K562 (cell line): ENCODE measurements around the gene LGALS7. TPM values are rescaled to one million over a fixed set of nuclear protein-coding genes. Genes with fewer than 3 reads are reported as not detected.

Experiments
- ATAC-seq: fragments of 200-7000 bp; cut with Tn5 transposase; 3 replicates; pipeline ENCODE4 v1.9.1; 2020; ENCODE audit warnings: moderate library complexity
- BruUV-seq: library from RNA; stranded (reverse); fragments of 400-500 nt; replicated peaks from 2 replicates; lab custom pipeline; 2021; lab: Mats Ljungman, UMichigan
- CTCF ChIA-PET: fragments of 300-600 bp; formaldehyde crosslinking; extraction: SDS; loops from one replicate; lab custom pipeline; 2021; ENCODE audit warnings: low intra/inter-chr PET ratio; lab: Yijun Ruan, JAX
- POLR2A ChIA-PET: fragments of 300-600, 350-650 bp; sonication (Branson Sonifier 250); formaldehyde crosslinking; extraction: SDS; loops from one replicate; lab custom pipeline; 2021; ENCODE audit warnings: antibody characterized with exemption, inconsistent platforms; lab: Yijun Ruan, JAX
- DNase-seq, 4 experiments: peaks; one replicate each; pipeline versions ENCODE4 v3.0.0 to v3.0.0-alpha.2; 2011 to 2018; ENCODE audit warnings: low spot score in 3 of 4, mixed read lengths in 3 of 4; ENCODE audit errors: extremely low read depth in 1 of 4
- FAIRE-seq: peaks from 2 replicates; lab custom pipeline; 2011; peaks lifted over from hg19 to GRCh38; lab: Jason Lieb, UNC
- H2AFZ ChIP-seq: 2 replicates; pipeline ENCODE4 v1.6.0; 2011; ENCODE audit warnings: low read depth, low read length, control low read depth, inconsistent platforms
- H3K27ac ChIP-seq: fragments of 200-600 bp; 3 replicates; pipeline ENCODE4 v1.8.0; 2011; ENCODE audit warnings: low read depth, mild to moderate bottlenecking, control low read depth, inconsistent platforms, low read length, moderate library complexity, mixed read lengths; ENCODE audit errors: extremely low read depth
- H3K27me3 ChIP-seq, 2 experiments: fragments of 300-600 bp in 1 of 2; 2 replicates in 1 of 2; 3 replicates in 1 of 2; pipeline versions ENCODE4 v1.6.0 to v1.8.0; 2011; ENCODE audit warnings: inconsistent platforms in 2 of 2, low read length in 2 of 2, mild to moderate bottlenecking in 1 of 2, mixed read lengths in 1 of 2, moderate library complexity in 1 of 2; ENCODE audit not compliant: control insufficient read depth in 2 of 2, insufficient read depth in 2 of 2
- H3K36me3 ChIP-seq: fragments of 300-600 bp; 3 replicates; pipeline ENCODE4 v1.8.0; 2011; ENCODE audit warnings: mild to moderate bottlenecking, low read length, inconsistent platforms; ENCODE audit not compliant: control insufficient read depth, insufficient read depth
- H3K4me1 ChIP-seq, 2 experiments: fragments of 200-600 bp in 1 of 2; replicated peaks in 1 of 2; 2 replicates in 1 of 2; 3 replicates in 1 of 2; pipeline versions ENCODE4 v1.5.1 to v1.8.0; 2011; ENCODE audit warnings: inconsistent platforms in 2 of 2, low read length in 2 of 2, mild to moderate bottlenecking in 1 of 2, mixed read lengths in 1 of 2, moderate library complexity in 1 of 2; ENCODE audit not compliant: control insufficient read depth in 2 of 2, insufficient read depth in 2 of 2
- H3K4me2 ChIP-seq: 2 replicates; pipeline ENCODE4 v1.6.1; 2011; ENCODE audit warnings: low read length, control low read depth, inconsistent platforms, mixed read lengths; ENCODE audit not compliant: insufficient read depth
- H3K4me3 ChIP-seq: fragments of 200-600 bp; sonication (generic), shearing (Covaris generic); 2 replicates; pipeline ENCODE4 v1.5.1; 2016; ENCODE audit warnings: control low read depth, inconsistent platforms
- H3K79me2 ChIP-seq: fragments of 200-600 bp; 3 replicates; pipeline ENCODE4 v1.8.0; 2011; ENCODE audit warnings: low read length, inconsistent platforms; ENCODE audit not compliant: control insufficient read depth, insufficient read depth
- H3K9ac ChIP-seq, 2 experiments: 2 replicates each; pipeline versions ENCODE4 v1.6.0 to v1.6.1; 2011; ENCODE audit warnings: low read depth in 2 of 2, low read length in 2 of 2, control low read depth in 1 of 2, inconsistent platforms in 1 of 2, mild to moderate bottlenecking in 1 of 2, mixed read lengths in 1 of 2; ENCODE audit not compliant: insufficient read depth in 1 of 2
- H3K9me1 ChIP-seq: one replicate; pipeline ENCODE4 v1.6.0; 2011; ENCODE audit warnings: inconsistent platforms, mild to moderate bottlenecking, low read length, moderate library complexity; ENCODE audit not compliant: control insufficient read depth, insufficient read depth
- H3K9me3 ChIP-seq: replicated peaks from 2 replicates; pipeline ENCODE4 v1.5.1; 2011; ENCODE audit warnings: low read depth, low read length, inconsistent platforms; ENCODE audit not compliant: control insufficient read depth, insufficient read depth
- H4K20me1 ChIP-seq: replicated peaks from 2 replicates; pipeline ENCODE4 v1.6.1; 2011; ENCODE audit warnings: low read length, inconsistent platforms, mixed read lengths; ENCODE audit not compliant: control insufficient read depth, insufficient read depth
- ARNT ChIP-seq, 2 experiments: fragments of 450-650 bp; IDR thresholded peaks; 2 replicates each; pipeline ENCODE4 v1.6.1; 2016; ENCODE audit warnings: mild to moderate bottlenecking in 1 of 2
- EGR1 ChIP-seq: fragments of 450-650 bp; conservative IDR thresholded peaks from 2 replicates; pipeline ENCODE4 v1.6.1; 2017; ENCODE audit warnings: mild to moderate bottlenecking
- MYNN ChIP-seq, 2 experiments: sonication (generic); formaldehyde crosslinking in 1 of 2; IDR thresholded peaks; 2 replicates each; pipeline versions ENCODE4 v1.5.0 to v1.6.1; 2016 to 2020; ENCODE audit warnings: antibody characterized with exemption in 1 of 2, missing genetic modification reagents in 1 of 2
- NFATC3 ChIP-seq: fragments of 450-650 bp; IDR thresholded peaks from 2 replicates; pipeline ENCODE4 v1.6.1; 2017; ENCODE audit warnings: mild to moderate bottlenecking
- POLR2G ChIP-seq: fragments of 200-400 bp; formaldehyde crosslinking; IDR thresholded peaks from 2 replicates; pipeline ENCODE4 v1.6.1; 2017; ENCODE audit warnings: low read depth, mild to moderate bottlenecking, antibody characterized with exemption, low read length, moderate library complexity
- RBM22 ChIP-seq: fragments of 200-400 bp; formaldehyde crosslinking; IDR thresholded peaks from 2 replicates; pipeline ENCODE4 v1.6.1; 2018; ENCODE audit warnings: low read length, low read depth; ENCODE audit not compliant: poor library complexity, severe bottlenecking
- SAP30 ChIP-seq: fragments of 200-600 bp; sonication (generic); IDR thresholded peaks from 2 replicates; pipeline ENCODE4 v1.6.1; 2012; ENCODE audit warnings: borderline replicate concordance, low read depth, mild to moderate bottlenecking, moderate library complexity, low read length, control low read depth, inconsistent platforms; ENCODE audit not compliant: insufficient read depth, poor library complexity, severe bottlenecking
- TCF15 ChIP-seq: fragments of 250-450 bp; sonication (Bioruptor Pico); IDR thresholded peaks from 2 replicates; pipeline ENCODE4 v1.8.0; 2022; ENCODE audit warnings: moderate library complexity, mild to moderate bottlenecking, inconsistent platforms
- TSHZ1 ChIP-seq: fragments of 250-450 bp; sonication (Bioruptor Pico); IDR thresholded peaks from 2 replicates; pipeline ENCODE4 v1.4.0; 2020; ENCODE audit warnings: mild to moderate bottlenecking, moderate library complexity
- ZNF695 ChIP-seq: fragments of 450-650 bp; formaldehyde crosslinking; IDR thresholded peaks from 2 replicates; pipeline ENCODE4 v1.4.0; 2020; ENCODE audit warnings: mild to moderate bottlenecking, moderate library complexity
- WGBS: fragments of 100-300 bp; shearing (Covaris generic); methylation state at CpG from one replicate; pipeline ENCODE4 v1.1.6; 2016; ENCODE audit warnings: low coverage, mixed read lengths; ENCODE audit not compliant: insufficient coverage; ENCODE audit errors: missing lambda C conversion rate; 5-methylcytosine and 5-hydroxymethylcytosine counted together
- in situ Hi-C: fragments of 300-500 bp; cut with MboI; formaldehyde crosslinking; loops from 4 replicates; pipeline ENCODE4 v1.15.0; 2018; ENCODE audit warnings: inconsistent platforms, mixed read lengths
- intact Hi-C: fragments of 100-400 bp; cut with micrococcal nuclease; formaldehyde crosslinking; loops from 2 replicates; pipeline ENCODE4 v1.14.2; 2022
- polyA plus RNA-seq, 8 experiments: library from polyadenylated mRNA; depleted of rRNA in 4 of 8; stranded (reverse) in 5 of 8; unstranded in 3 of 8; fragments of >200 nt; fragmentation: Nextera tagmentation in 2 of 8; fragmentation: Illumina TruSeq in 1 of 8; extraction: Ambion mirVana in 2 of 8; extraction: Trizol in 1 of 8; gene quantifications; 2 replicates each; pipeline versions ENCODE4 v1.2.1 to v1.2.3, GENCODE V29; 2011 to 2014; ENCODE audit warnings: inconsistent platforms in 1 of 8, missing spikeins in 1 of 8
- total RNA-seq, 7 experiments: library from RNA; depleted of rRNA in 6 of 7; stranded (reverse); fragments of >200 nt in 6 of 7; fragmentation: Illumina TruSeq in 2 of 7; extraction: Trizol in 2 of 7; gene quantifications; 2 replicates each; pipeline versions ENCODE4 v1.2.1 to v1.2.3, GENCODE V29; 2011 to 2021; ENCODE audit warnings: low replicate concordance in 1 of 7

The LGALS7 gene
- total and polyA plus RNA-seq, 9 of the 15 experiments (the other 6 are each of a cell fraction or from before 2014, with no cell fraction given) = not detected

GRCh38 chr19:38727306-38727867 lies 45.9 kb downstream of the LGALS7 start:
- ATAC-seq = no peak
- peaks cover 92% of the 10 kb centered on the region; the same call in 2 of the 3 replicates for H3K36me3 ChIP-seq
- H3K79me2 ChIP-seq = no peaks in the 10 kb centered on the region
- intact Hi-C loops = loop anchor here (5.0 kb wide), 1 partner anchor 50 kb away; no protein-coding TSS in a partner anchor
- 97% methylated on average over 12 of the region's 17 CpGs for WGBS
- no peaks in the 10 kb centered on the region for H3K9me3 ChIP-seq
- ChIA-PET POLR2A (no interaction called here), CTCF (no interaction called here)
- TF ChIP-seq POLR2G (0 out of 2 replicates have a peak, but pooled peaks have one; percentile 36), TCF15 (CRISPR knock-in tag) (no peak), RBM22 (peak; percentile 23), NFATC3 (no peak), TSHZ1 (CRISPR knock-in tag) (no peak), ZNF695 (CRISPR knock-in tag) (no peak), EGR1 (no peak), MYNN (IDR thresholded peaks at IDR 0.05) (no peak), MYNN (CRISPR knock-in tag; IDR thresholded peaks at IDR 0.05) (no peak), ARNT (IDR thresholded peaks at IDR 0.05) (no peak), SAP30 (no peak)
- H3K4me3 ChIP-seq = no peak overlapping the region
- H4K20me1 ChIP-seq = no peaks in the 10 kb centered on the region; the same call in 1 of the 2 replicates
- peak overlapping the region in 1 of 2 experiments; percentile 84; a peak in 2 of 4 replicates for H3K9ac ChIP-seq
- H3K27me3 ChIP-seq = no peaks in the 10 kb centered on the region
- peak overlapping the region; percentile 46; the same call in 1 of the 3 replicates for H3K27ac ChIP-seq
- H3K4me2 ChIP-seq = 0 out of 2 replicates have a peak overlapping the region, but pooled peaks have one; percentile 16
- H2AFZ ChIP-seq = no peak overlapping the region
- no peak for DNase-seq
- in situ Hi-C loops = no loop called here
- H3K4me1 ChIP-seq = peaks cover 11 to 48% of the 10 kb centered on the region in 2 experiments
- H3K9me1 ChIP-seq = no peaks in the 10 kb centered on the region
- no TSS peak for BruUV-seq
- no peak for FAIRE-seq
